Ishikawa (cell line): ENCODE results near the gene NHLRC4.

Experiments
- CEBPB ChIP-seq: IDR thresholded peaks from 2 replicates; pipeline ENCODE4 v1.6.1; 2012
- CREB1 ChIP-seq: IDR thresholded peaks from 2 replicates; pipeline ENCODE4 v1.6.1; 2012; ENCODE audit warnings: low read depth
- EGR1 ChIP-seq: IDR thresholded peaks from 2 replicates; pipeline ENCODE4 v1.6.1; 2012
- EP300 ChIP-seq: IDR thresholded peaks from 2 replicates; pipeline ENCODE4 v1.6.1; 2012; ENCODE audit warnings: borderline replicate concordance
- FOXM1 ChIP-seq: IDR thresholded peaks from 2 replicates; pipeline ENCODE4 v1.6.1; 2012; ENCODE audit warnings: low read depth, borderline replicate concordance
- MAX ChIP-seq: IDR thresholded peaks from 2 replicates; pipeline ENCODE4 v1.6.1; 2012
- NFIC ChIP-seq: IDR thresholded peaks from 2 replicates; pipeline ENCODE4 v1.6.1; 2012
- RAD21 ChIP-seq: IDR thresholded peaks from 2 replicates; pipeline ENCODE4 v1.6.1; 2012; ENCODE audit warnings: low read depth
- TAF1 ChIP-seq: IDR thresholded peaks from 2 replicates; pipeline ENCODE4 v1.6.1; 2012; ENCODE audit warnings: low read depth, mild to moderate bottlenecking
- TCF12 ChIP-seq: IDR thresholded peaks from 2 replicates; pipeline ENCODE4 v1.6.1; 2012; ENCODE audit warnings: low read depth
- TEAD4 ChIP-seq: IDR thresholded peaks from 2 replicates; pipeline ENCODE4 v1.6.1; 2012
- USF1 ChIP-seq: IDR thresholded peaks from 2 replicates; pipeline ENCODE4 v1.6.1; 2012
- YY1 ChIP-seq: IDR thresholded peaks from 2 replicates; pipeline ENCODE4 v1.6.1; 2012; ENCODE audit warnings: low read depth
- ZBTB7A ChIP-seq: IDR thresholded peaks from 2 replicates; pipeline ENCODE4 v1.6.1; 2012; ENCODE audit warnings: low read depth
- TF ChIP-seq, protein P1 (sequence below): IDR thresholded peaks from 2 replicates; pipeline ENCODE4 v1.6.1; 2012; ENCODE audit warnings: low read depth, mild to moderate bottlenecking

The NHLRC4 gene

DNA sequence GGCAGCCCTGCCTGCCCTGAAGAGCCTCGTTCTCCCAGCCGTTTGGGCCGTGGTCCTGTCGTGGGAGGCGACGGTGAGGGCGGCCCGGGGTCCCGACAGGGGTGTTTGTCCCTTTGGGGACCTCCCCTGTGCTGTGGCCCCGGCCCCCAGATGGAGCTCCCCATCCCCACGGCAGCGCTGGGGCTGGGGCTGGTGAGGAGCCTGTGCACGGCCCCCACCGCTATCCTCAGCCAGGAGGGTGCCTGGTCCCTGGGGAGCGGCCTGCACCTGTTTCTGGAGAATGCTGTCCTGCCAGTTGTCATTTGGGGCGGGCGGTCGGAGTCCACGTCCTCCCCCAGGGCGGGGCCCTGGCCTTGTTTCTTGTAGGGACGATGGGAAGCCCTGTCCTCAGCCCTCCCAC, 32.7 kb upstream of the NHLRC4 start:
- TF ChIP-seq TCF12 (peak; percentile 39; the same call in 1 of the 2 replicates), TEAD4 (no peak)

- TF ChIP-seq RAD21 = no peak
- no peak for TF ChIP-seq CEBPB
- no peak for TF ChIP-seq FOXM1
- no peak for TF ChIP-seq TCF12
- TF ChIP-seq CREB1 = no peak
- TF ChIP-seq MAX = no peak
- TF ChIP-seq, protein P1, sequence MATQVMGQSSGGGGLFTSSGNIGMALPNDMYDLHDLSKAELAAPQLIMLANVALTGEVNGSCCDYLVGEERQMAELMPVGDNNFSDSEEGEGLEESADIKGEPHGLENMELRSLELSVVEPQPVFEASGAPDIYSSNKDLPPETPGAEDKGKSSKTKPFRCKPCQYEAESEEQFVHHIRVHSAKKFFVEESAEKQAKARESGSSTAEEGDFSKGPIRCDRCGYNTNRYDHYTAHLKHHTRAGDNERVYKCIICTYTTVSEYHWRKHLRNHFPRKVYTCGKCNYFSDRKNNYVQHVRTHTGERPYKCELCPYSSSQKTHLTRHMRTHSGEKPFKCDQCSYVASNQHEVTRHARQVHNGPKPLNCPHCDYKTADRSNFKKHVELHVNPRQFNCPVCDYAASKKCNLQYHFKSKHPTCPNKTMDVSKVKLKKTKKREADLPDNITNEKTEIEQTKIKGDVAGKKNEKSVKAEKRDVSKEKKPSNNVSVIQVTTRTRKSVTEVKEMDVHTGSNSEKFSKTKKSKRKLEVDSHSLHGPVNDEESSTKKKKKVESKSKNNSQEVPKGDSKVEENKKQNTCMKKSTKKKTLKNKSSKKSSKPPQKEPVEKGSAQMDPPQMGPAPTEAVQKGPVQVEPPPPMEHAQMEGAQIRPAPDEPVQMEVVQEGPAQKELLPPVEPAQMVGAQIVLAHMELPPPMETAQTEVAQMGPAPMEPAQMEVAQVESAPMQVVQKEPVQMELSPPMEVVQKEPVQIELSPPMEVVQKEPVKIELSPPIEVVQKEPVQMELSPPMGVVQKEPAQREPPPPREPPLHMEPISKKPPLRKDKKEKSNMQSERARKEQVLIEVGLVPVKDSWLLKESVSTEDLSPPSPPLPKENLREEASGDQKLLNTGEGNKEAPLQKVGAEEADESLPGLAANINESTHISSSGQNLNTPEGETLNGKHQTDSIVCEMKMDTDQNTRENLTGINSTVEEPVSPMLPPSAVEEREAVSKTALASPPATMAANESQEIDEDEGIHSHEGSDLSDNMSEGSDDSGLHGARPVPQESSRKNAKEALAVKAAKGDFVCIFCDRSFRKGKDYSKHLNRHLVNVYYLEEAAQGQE = no peak
- TF ChIP-seq EGR1 = no peak
- TF ChIP-seq ZBTB7A = no peak
Measured at GRCh38 chr16:534856-535445, 31.9 kb upstream of the NHLRC4 start.

- TF ChIP-seq USF1 = no peak
Measured at GRCh38 chr16:535446-536405, 31.1 kb upstream of the NHLRC4 start.

DNA sequence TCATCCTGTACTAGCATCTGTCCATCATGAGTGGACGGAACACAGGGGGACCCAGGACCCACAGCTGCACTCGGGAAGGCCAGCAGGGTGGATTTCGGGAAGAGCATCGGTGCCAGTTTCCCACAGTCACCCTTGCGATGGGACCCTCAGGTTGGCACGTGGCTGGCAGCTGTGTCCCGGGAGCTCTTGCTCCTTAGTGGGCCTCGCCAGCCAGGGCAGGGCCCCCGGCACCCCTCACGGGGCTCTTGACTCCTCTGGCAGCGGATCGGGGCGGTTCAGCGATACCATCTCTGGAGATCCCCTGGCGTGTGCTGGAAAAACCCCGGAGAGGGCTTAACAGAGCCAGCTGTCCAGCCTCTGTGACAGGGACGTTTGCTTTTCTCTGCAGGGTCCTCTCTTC, 30.1 kb upstream of the NHLRC4 start:
- TF ChIP-seq TEAD4 (no peak), ZBTB7A (no peak), EGR1 (no peak)

GRCh38 chr16:537415-538335, 29.1 kb upstream of the NHLRC4 start:
- no peak for TF ChIP-seq TEAD4
- no peak for TF ChIP-seq CREB1
- TF ChIP-seq ZBTB7A = no peak
- TF ChIP-seq EGR1 = no peak
- no peak for TF ChIP-seq TCF12
- no peak for TF ChIP-seq RAD21

DNA sequence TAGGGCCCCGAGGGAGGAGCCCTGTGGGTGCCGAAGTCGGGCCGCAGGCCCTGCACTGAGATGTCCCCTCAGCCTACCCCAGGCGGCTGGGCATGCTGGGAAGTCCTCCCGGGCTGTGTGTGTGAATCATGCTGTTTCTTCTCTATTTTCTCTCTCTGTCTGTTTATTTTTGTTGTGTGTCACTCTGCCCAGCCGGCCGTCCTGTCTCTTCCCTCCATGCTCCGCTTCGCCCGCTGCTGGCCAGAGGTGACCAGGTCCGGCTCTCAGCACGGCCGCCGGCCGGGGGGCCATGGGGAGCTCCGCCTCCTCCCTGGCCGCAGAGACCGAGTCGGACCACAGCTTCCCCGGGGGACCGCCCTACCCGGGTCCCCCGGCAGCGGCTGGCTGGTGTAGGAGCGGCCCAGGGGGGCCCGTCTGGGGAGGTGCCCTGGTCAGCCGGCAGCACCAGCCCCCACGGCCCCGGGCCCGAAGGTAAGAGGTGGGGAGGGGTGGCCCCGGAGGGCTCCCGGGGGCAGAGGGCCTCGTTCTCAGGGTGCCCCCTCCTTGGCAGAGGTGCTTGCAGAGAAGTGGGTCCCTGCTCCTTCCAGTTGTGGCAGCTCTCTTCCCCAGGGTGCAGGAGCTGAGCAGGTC, 26.8 kb upstream of the NHLRC4 start:
- TF ChIP-seq, protein P1 = no peak
- TF ChIP-seq FOXM1 (no peak), EP300 (no peak), CREB1 (no peak), CEBPB (no peak), EGR1 (no peak), TAF1 (no peak), MAX (no peak), USF1 (no peak), YY1 (no peak), TEAD4 (no peak), TCF12 (no peak), NFIC (no peak), RAD21 (no peak), ZBTB7A (no peak)
